GM21717 (cell line): Measurements from ENCODE around the gene TRIM29.

ENCODE experiments used
- ATAC-seq: cut with Tn5 transposase; IDR thresholded peaks from one replicate; pipeline ENCODE4 v1.9.1; 2021; ENCODE audit warnings: mild to moderate bottlenecking, moderate library complexity; ENCODE audit not compliant: unreplicated experiment

Gene TRIM29

DNA sequence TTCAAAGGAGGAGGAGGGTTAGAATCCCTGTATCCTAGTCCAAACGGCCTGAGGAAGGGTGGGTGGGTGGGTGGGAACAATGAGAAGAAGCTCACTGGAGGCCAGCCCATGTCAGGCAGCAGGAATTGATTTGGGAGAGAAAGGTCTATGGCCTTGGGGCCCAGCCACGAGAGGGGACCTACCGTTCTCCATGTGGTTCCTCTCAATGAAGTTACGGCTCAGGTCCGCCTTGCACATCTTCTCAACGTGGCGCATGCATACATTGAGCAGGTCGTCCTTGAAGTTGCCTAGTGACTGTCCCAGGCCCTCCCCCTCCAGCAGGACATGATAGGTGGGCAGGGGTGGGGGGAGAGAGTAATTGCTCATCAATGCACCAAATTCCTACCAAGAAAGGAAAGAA, 12.4 kb downstream of the TRIM29 start:
- no peak for ATAC-seq

DNA sequence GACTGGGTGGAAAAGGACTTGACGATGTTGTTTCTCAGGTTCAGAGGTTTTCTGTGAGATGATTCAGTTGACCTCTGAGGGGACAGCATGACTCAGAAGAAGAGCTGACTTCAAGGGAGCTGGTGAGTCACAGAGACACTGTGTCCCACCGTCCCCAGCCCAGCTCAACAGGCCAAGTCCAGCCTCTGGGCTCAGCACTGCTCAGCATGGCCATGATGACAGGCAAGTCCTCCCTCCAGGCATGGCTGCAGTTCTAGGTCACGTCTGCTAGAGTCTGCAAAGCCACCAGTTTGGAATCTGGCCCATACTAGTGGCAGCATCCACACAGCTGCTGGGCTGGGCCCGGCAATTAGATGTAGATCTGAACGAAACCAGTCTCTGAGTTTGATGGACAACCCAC, 12.9 kb downstream of the TRIM29 start:
- ATAC-seq = no peak

DNA sequence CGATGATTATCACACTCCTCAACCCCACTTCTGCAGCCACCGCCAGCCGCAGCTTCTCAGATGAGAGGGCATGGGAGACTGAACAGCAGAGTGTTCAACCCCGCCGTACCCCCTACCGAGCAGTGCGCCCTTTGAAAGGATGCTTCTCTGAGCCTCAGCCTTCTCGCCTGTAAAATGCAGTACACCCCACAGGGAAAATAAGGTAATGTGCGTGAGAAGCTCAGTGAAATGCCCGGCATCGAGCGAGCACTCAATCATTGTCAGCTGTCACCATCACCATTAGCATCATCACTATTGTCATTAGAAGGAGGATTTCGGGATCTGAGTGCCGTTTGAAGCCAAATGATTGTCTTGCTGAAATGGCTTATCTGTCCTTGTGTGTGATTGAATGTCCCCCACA, 13.6 kb downstream of the TRIM29 start:
- no peak for ATAC-seq

DNA sequence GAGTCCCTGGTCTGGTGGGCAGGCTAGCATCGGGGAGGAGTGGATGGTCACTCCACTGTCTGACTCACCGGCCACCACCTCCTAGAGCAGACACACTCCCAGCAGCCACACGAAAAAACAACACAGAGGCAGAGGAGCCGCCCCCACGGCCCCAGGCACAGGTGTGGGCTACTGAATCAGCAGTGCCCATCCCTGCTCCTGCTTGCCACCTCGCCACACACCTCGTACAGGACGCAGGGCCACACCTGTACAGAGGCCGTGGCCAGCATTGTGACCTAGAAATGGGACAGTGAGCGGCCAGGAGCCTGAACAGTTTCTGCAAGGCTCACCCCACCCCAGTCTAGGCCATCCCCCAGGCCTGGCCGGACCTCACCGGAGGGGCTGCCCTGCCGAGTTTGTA, 14.0 kb downstream of the TRIM29 start:
- no peak for ATAC-seq

DNA sequence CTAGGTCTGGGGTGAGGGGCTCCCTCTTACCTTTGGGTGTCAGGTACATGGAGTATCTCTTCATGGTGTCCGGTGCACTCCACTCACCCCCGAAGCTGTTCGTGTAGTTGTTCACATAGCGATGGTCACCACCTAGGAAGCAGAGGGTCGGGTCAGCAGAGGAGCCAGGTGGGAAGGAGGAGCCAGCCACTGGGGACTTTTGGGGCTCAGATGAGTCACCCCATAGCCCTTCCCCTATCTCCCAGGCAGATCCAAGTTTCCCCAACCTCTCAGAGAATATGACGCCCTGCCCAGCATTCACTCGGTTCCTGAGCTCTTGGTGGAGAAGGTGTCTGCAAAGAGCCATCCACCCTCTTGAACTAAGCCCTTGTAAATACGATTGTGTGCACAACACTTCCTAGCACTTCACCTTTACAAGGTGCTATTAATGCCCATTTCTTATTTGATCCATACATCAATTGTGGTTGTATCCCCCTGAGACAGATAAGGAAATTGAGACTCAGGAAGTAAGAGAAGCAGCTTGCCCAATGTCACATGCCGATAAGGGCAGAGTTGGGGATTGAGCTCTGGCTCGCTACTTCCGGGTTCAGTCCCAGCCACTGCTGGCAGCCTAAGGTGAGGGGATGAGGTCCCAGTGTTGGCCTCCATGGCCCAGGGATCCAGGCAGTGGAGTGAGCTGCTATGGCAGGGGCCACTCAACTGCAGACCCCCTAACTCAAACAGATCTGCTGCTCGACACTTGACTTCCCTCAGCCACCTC, 14.8 kb downstream of the TRIM29 start:
- no peak for ATAC-seq

DNA sequence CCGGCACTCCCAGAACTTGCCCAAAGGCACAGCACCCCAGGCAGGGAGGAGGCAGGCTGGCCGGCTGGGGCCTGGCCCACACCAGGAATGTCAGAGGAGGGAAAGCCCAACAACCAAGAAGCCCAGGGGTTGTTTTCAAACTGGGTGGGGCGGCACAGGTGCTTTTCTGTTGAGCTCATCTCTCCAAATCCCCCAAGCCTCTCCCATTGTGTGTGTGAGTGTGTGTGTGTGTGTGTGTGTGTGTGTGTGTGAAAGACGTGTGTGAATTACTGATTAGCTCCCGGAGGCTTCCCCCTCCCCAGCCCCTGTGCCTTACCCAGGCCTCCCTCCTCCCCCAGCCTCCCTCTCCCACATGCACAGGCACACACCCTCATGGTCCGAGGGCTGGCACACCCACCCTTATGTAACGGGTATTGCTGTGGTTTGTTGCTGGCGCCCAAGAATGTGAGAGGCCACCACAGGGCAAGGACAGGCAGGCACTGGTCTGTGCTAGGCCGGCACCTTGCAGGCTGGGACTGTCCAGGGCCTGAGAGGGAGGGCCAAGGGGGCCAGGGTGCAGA, 15.9 kb downstream of the TRIM29 start:
- ATAC-seq = no peak

DNA sequence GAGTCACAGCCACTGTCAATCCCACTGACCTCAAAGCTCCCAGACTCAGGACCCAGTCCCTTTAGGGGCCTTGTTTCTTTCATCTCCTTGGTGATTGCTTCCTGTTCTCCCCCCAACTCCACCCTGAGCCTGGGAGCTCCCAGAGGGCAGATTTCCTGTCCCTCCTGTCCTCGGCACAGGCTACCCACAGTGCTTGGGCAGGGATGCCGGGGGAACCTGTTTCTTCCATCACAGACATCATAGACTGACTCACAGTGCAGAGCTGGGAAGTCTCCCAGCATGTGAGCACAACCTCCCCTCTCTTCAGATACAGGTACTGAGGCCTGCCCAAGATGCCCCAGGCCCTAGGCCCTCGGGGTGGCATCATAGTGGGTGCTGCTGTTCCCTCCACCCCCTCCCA, 16.6 kb downstream of the TRIM29 start:
- no peak for ATAC-seq

DNA sequence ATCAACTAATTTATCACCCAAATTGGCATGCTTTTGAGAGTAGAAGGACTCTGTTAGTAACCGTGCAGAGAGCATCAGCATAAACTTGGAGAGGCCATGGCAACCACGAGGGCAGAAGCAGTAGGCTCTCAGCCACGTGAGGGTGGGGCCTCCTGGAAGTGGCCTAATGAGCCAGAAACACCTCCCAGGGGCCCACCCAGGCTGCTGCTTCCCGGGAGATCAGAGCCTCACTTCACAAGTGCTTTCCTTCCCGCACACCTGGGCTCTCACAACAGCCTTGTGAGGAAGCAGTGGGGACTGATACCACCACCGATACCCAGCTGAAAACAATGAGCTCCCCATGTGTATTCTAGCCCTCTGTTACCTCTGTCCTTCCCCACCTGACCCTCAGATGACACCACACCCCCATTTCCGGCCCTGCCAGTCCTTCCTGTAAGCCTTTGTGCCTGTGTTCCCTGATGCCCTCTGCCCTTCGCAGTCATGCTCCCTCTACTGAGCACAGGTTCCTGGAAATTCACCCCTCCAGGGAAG, 17.0 kb downstream of the TRIM29 start:
- ATAC-seq = no peak

DNA sequence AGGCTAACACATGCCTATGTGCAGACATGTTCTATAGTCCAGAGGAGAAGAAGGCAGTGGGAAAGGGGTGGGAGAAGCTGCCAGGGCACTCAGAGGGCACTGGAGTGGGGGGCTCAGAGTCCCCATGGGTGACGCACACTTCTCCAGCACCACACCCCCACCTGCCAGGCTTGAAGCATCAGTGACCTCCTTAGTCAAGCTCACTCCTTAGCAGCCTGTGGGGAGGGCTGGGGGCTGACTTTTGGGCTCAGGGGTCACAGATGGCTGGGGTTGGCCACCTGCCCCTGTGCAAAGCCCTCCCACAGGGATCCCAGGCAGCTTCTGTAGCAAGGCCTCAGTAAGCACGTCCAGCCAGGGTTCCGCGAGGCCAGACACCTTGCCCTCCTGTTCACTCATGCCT, 18.8 kb downstream of the TRIM29 start:
- no peak for ATAC-seq

DNA sequence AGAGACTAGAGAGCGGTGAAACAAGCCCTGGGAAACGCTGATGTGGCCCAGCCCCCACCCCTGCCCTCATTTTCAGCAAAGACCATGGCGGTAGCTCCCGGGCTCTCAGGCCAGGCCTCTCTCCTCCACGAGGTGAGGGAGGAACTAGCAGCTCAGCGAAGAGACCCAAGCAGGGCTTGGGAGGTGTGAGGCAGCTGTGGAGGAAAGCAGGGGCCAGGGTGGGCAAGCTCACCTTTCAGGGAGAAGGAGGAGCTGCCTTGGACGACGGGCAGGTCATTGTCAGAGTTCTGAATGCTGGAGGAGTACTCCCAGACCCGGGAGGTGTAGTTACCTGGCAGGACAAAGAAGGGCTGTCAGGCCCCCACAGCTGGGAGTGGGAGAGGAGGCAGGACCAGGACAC, 19.9 kb downstream of the TRIM29 start:
- ATAC-seq = no peak

DNA sequence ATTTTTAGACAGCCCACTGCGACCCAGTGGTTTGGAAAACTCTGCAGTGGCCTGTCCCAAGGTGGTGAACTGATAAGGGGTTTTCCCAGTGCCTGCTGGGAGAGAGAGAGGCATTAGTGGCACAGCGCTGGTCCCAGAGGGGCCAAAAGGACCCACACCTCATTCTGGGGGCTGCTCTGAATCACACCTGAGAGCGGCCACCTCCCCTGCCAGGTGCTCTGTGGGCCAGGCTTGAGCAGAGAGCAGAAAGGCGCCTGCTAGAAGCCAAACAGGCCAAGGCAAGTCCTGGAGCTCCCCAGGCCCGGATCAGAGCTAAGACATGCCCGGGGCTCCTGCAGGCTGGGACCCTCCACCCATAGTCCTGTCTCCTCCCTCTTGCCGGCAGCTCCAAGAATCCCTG, 20.9 kb downstream of the TRIM29 start:
- no peak for ATAC-seq

DNA sequence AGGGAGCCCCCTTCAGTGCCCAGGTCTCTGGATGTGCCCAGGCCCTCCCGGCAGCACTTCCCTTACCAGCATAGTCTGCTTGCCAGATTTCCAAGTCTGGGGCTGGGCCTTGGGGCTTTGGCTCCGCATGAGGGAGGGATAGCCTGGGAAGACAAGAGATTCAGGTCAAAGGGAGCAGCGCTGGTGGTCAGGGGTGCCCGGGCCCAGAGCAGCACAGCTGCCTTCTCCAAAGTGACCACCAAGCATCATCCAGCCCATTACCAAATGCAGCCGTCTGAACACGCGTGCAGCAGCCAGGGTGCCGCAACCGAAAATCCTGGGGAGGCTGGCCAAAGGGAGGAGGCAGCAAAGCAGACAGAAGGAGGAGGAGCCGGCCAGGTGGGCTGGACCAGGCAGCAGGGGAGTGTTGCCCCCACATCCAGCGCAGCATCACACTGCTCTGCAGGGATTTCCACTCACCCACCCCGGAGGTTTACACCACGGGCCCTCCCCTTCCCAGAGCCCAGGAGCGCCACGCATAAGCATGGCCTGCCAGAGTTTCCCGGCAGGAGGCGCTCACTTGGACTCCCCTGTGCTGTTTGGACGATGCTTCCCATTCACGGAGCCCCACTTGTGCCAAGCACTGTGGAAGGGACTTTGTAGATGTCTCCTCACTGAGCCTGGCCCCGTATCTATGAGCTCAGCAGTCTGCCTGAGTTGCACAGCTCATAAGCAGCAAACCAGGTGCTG, 22.5 kb downstream of the TRIM29 start:
- no peak for ATAC-seq

DNA sequence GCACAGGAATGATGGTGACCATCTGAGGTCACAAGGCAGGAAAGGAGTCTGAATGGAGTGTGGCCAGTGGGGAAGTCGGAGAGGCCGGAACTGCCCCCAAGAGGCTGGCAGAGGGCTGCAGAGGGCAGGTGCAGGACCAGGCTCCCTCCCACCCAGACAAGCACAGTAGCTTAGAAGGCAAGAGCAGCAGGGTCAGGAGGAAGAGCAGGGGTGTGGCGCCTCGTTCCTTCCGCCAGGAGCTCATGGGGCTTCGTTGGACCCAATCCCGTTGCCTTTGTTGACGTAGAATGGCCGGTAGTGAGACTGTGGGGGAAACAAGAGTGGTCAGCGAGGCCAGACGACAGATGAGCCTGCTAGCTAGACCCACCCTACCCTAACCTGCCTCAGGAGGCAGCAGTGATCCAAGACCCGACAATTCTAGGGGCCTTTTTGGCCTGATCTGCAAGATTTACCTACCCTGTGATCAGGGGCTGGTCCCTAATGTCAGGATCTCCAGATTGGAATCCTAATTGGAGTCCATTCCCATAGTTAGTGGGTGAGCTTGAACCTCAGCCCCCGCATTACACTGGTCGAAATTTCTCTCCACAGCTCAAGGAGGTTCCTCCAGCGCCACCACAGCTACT, 25.6 kb downstream of the TRIM29 start:
- ATAC-seq = no peak

DNA sequence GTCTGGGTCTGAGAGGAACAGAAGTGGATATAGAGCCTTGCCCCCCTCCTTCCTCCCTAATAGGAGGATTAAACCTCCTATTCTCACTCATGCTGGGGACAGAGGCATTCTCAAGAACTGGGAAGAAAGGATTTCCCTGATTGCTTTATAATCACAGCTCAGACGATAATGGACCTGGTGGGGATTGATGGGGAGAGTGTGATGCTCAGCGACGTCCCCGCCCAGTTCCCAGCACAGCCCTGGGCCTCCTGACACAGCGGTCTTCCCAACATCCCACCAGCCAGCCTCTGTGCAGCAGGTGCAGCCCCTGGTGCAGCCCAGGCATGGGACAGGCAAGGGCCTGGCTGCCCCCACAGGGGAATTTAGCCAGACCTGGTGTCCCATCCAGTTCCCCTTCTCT, 28.4 kb downstream of the TRIM29 start:
- no peak for ATAC-seq

DNA sequence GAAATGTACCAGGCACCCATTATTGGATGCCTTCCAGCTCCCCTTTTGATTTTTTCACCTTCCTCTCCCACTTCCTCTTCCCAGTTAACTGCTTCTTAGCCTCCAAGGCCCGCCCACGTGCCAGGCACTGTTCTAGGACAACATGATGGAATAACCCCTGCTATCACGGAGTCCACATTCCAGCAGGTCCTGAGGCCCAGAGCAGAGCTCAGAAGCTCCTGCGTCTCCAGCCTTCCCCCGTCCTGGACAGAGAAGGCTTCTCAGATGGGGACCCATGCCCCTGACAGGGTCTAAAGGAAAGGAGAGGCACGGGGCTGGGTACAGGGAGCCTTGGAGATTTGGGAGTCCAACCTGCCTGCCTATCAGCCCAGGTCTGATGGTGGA, 29.1 kb downstream of the TRIM29 start:
- ATAC-seq = no peak

DNA sequence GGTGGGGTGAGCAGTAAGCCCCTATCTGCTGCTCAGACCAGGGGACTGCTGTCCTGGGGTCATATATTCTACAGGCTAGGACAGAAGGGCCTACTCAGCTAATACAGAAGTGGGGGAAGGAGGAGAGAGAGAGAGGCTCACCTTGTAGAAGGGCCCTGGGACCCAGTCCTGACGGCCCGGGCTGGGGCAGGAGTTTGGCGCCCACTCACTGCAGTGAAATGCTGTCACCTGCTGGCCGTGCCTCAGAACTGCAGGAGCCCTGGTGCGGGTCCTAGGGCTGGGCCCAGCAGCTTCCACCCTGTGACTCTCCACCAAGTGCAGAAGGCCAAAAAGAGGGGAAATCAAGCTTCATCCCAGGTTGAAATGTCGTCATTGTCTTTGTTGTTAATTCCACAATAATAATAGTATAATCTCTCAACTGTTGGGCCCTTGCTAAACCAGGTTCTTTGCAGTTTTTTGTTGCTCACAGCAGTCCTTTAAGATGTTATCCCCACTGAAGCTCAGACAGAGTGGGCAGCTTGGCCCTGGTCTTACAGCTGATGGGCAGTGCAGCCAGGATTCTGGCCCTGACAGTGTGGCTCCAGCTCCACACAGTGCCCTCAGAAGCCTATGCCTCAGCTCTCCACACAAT, 29.6 kb downstream of the TRIM29 start:
- peak; percentile 62 for ATAC-seq

DNA sequence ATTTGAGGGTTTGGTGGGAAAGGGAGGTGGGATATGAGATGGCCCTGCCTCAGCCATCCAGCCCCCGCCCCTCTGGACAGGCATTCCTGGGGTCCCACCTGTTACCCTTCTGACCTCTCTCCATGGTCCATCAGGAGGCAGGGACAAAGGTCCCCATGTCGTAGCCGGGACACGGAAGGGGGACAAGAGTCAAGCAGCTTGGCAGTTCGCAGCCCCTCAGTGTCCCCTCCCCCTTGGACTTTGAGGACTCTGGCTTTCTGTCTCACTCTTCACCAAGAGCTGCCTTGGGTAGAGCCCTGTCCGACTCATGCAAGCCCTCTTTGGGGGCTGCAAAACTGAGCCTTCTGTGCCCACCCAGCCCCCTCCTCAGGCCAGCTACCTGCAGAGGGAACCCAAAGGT, 30.2 kb downstream of the TRIM29 start:
- no peak for ATAC-seq

DNA sequence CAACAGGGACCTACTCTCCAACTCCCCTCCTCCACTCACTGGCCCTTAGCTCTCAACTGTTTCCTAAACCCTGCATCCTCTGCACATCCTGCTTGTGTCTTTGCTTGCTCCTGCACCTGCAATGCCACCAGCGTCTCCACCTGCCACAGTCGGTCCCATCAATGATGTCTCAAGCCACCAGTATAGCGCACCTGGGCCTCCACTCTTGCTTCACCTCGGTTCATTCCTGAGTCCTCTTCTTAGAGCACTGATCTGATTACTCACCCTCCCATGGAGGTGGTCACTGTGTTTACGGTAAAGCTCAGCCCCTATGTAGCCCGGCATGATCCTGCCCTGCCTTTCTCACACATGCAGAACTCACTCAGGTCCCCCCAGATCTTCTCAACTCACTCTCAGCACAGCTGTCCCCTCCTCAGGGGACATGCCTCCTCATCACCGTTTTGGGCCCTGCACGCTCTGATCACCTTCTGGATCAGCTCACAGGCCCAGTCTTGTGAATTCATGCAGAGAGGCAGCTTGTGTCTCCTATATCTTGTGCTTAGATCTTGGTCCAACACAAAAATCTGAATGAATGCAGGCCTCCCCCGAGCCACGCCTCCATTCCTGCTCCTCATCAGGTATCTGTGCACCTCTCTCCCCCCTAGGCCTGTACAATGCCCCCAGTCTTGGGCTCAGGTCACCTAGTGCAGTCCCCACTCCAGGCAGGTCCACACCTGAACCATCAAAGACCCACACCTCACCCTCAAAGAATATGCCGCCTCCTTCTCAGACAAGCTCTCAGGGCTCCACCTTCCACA, 31.4 kb downstream of the TRIM29 start:
- no peak for ATAC-seq

DNA sequence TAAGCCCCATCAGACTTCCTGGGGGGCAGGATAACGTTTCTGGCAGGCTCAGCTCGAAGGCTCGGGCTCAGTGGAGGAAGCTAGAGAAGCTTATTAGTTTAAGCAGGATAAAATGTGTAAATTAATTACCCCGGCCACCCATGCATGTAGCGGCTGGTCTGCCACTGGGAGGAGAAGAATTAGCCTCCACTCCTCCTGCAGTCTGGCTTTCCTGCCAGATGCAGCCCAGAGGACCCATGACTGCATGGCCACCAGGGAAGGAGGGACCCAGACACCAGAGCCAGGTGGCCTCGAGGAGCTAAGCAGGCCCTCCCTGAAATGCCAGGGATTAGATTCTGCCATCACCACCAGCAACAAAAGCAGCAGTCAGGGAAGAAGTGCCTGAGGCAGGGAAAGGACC, 32.3 kb downstream of the TRIM29 start:
- no peak for ATAC-seq

DNA sequence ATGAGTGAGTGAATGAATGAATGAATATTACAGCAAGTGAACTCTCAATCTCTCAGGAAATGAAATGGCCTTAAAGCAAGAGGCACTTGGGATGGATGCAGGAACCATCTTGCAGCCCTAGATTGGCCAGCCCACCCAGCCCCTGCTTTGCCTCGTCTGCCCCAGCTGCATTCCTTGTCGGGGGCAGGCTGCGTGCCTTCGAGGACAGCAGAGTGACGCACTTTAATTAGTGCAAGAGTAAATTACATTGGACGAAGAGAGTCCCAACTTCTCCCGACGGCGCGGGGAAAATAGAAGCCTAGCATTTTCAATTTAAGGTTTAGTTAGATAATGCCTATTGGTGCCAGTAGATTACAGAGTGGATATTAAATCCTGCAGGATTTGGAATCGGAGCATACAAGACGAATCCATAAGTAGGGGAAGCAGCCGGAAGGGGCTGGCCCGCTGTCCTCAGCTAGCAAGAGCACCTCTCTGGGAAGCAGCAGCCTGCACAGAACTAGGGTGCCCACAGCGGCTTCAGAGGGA, 33.8 kb downstream of the TRIM29 start:
- ATAC-seq = no peak
